ENCODE data around the gene TNFRSF19.
A peak's percentile ranks its signal among the peaks of the same experiment; 100 is the strongest.

Gene TNFRSF19

DNA sequence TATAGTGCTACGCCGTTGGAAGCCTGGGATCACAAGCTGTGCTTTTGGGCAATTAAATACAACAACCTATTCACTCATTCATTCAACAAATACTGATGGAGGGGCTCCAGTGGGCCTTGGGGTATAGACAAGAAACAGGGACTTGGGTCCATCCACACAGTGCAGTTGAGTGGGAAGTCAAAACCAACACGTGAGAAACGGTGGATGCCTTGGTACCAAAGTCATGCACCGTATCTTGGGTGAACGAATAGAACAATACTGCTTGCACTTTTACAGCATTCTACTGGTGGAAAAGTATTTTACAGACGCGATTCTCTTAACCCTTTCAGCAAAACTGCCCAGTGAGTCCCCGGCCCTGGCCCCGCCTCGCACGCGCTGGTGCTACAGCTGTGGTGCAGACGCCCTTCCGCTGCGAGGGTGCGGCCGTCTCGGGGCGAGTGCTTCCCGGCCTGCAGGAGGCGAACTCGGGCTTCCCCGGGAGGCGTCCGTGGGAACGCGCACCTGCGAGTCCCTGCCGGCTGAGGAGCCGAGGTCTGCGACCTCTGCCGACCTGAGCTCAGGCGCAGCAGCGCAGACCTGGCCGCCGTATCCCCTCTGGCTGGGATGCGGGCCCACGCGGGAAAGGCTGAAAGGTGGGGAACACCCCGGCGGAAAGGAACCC is 8.3 kb downstream of the TNFRSF19 start (continued):
- TF ChIP-seq ZNF24 (tag by site-specific recombination; IDR thresholded peaks at IDR 0.05) (no peak), ZNF10 (tag by site-specific recombination; IDR thresholded peaks at IDR 0.05) (no peak), ZFP69B (tag by site-specific recombination; IDR thresholded peaks at IDR 0.05) (peak; percentile 22; the same call in 1 of the 2 replicates), HIC1 (tag by site-specific recombination; IDR thresholded peaks at IDR 0.05) (no peak), FEZF1 (tag by site-specific recombination; IDR thresholded peaks at IDR 0.05) (no peak), KLF16 (tag by site-specific recombination; IDR thresholded peaks at IDR 0.05) (no peak), ZNF658 (tag by site-specific recombination; IDR thresholded peaks at IDR 0.05) (no peak), ZNF138 (tag by site-specific recombination; IDR thresholded peaks at IDR 0.05; ENCODE audit: borderline replicate concordance) (no peak), ZFP41 (tag by site-specific recombination; IDR thresholded peaks at IDR 0.05; ENCODE audit: borderline replicate concordance) (no peak), ZNF114 (tag by site-specific recombination; IDR thresholded peaks at IDR 0.05) (no peak), ZNF146 (tag by site-specific recombination; IDR thresholded peaks at IDR 0.05) (no peak), ZNF791 (tag by site-specific recombination; IDR thresholded peaks at IDR 0.05) (no peak), KLF7 (tag by site-specific recombination; IDR thresholded peaks at IDR 0.05; ENCODE audit: borderline replicate concordance) (peak; percentile 72; the same call in 1 of the 2 replicates), ZNF548 (tag by site-specific recombination; IDR thresholded peaks at IDR 0.05) (no peak), ZNF76 (tag by site-specific recombination; IDR thresholded peaks at IDR 0.05; ENCODE audit: borderline replicate concordance, low read depth) (no peak), ZNF621 (tag by site-specific recombination; IDR thresholded peaks at IDR 0.05) (no peak), SALL2 (tag by site-specific recombination; IDR thresholded peaks at IDR 0.05; ENCODE audit: borderline replicate concordance) (no peak), ZFHX2 (tag by site-specific recombination; conservative IDR thresholded peaks at IDR 0.05) (no peak), ZNF2 (tag by site-specific recombination; IDR thresholded peaks at IDR 0.05) (peak; percentile 54; the same call in 1 of the 2 replicates), ZBTB11 (tag by site-specific recombination; conservative IDR thresholded peaks at IDR 0.05; ENCODE audit: low read depth) (0 out of 2 replicates have a peak, but pooled peaks have one; percentile 20), ZBTB1 (tag by site-specific recombination; IDR thresholded peaks at IDR 0.05) (no peak), ZNF112 (tag by site-specific recombination; IDR thresholded peaks at IDR 0.05) (no peak), KLF8 (tag by site-specific recombination; IDR thresholded peaks at IDR 0.05) (peak; percentile 40), GLIS2 (tag by site-specific recombination; IDR thresholded peaks at IDR 0.05) (no peak), ZNF610 (tag by site-specific recombination; IDR thresholded peaks at IDR 0.05; ENCODE audit: borderline replicate concordance) (no peak), RBAK (tag by site-specific recombination; IDR thresholded peaks at IDR 0.05) (no peak)
- TF ChIP-seq, protein P1, sequence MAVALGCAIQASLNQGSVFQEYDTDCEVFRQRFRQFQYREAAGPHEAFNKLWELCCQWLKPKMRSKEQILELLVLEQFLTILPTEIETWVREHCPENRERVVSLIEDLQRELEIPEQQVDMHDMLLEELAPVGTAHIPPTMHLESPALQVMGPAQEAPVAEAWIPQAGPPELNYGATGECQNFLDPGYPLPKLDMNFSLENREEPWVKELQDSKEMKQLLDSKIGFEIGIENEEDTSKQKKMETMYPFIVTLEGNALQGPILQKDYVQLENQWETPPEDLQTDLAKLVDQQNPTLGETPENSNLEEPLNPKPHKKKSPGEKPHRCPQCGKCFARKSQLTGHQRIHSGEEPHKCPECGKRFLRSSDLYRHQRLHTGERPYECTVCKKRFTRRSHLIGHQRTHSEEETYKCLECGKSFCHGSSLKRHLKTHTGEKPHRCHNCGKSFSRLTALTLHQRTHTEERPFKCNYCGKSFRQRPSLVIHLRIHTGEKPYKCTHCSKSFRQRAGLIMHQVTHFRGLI (tag by site-specific recombination; IDR thresholded peaks at IDR 0.05) = no peak
- TF ChIP-seq, protein P2, sequence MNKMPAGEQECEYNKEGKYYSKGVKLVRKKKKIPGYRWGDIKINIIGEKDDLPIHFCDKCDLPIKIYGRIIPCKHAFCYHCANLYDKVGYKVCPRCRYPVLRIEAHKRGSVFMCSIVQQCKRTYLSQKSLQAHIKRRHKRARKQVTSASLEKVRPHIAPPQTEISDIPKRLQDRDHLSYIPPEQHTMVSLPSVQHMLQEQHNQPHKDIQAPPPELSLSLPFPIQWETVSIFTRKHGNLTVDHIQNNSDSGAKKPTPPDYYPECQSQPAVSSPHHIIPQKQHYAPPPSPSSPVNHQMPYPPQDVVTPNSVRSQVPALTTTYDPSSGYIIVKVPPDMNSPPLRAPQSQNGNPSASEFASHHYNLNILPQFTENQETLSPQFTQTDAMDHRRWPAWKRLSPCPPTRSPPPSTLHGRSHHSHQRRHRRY (tag by site-specific recombination; IDR thresholded peaks at IDR 0.05) = no peak
- TF ChIP-seq, protein P3, sequence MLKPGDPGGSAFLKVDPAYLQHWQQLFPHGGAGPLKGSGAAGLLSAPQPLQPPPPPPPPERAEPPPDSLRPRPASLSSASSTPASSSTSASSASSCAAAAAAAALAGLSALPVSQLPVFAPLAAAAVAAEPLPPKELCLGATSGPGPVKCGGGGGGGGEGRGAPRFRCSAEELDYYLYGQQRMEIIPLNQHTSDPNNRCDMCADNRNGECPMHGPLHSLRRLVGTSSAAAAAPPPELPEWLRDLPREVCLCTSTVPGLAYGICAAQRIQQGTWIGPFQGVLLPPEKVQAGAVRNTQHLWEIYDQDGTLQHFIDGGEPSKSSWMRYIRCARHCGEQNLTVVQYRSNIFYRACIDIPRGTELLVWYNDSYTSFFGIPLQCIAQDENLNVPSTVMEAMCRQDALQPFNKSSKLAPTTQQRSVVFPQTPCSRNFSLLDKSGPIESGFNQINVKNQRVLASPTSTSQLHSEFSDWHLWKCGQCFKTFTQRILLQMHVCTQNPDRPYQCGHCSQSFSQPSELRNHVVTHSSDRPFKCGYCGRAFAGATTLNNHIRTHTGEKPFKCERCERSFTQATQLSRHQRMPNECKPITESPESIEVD (tag by site-specific recombination; IDR thresholded peaks at IDR 0.05) = no peak
- TF ChIP-seq, protein P4, sequence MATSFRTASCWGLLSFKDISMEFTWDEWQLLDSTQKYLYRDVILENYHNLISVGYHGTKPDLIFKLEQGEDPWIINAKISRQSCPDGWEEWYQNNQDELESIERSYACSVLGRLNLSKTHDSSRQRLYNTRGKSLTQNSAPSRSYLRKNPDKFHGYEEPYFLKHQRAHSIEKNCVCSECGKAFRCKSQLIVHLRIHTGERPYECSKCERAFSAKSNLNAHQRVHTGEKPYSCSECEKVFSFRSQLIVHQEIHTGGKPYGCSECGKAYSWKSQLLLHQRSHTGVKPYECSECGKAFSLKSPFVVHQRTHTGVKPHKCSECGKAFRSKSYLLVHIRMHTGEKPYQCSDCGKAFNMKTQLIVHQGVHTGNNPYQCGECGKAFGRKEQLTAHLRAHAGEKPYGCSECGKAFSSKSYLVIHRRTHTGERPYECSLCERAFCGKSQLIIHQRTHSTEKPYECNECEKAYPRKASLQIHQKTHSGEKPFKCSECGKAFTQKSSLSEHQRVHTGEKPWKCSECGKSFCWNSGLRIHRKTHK (tag by site-specific recombination; IDR thresholded peaks at IDR 0.05) = no peak

Measured in HEK293 (cell line).